Ovary (tissue), 3 donors: ENCODE results near the gene APOF.

ENCODE experiments used
- CTCF ChIP-seq, 3 donors: fragments of 450-650 bp in 2 of 3; fragments of 200-600 bp in 1 of 3; IDR thresholded peaks; one replicate each; pipeline versions ENCODE4 v1.5.1 to v1.8.0; 2016 to 2022; ENCODE audit warnings: antibody characterized with exemption in 3 of 3, mild to moderate bottlenecking in 1 of 3
- POLR2A ChIP-seq: fragments of 450-650 bp; IDR thresholded peaks from one replicate; pipeline ENCODE4 v1.6.1; 2017; ENCODE audit warnings: antibody characterized with exemption, mild to moderate bottlenecking, moderate library complexity
- donor health status: DM: no; HTN: no; CAD: no.

DNA sequence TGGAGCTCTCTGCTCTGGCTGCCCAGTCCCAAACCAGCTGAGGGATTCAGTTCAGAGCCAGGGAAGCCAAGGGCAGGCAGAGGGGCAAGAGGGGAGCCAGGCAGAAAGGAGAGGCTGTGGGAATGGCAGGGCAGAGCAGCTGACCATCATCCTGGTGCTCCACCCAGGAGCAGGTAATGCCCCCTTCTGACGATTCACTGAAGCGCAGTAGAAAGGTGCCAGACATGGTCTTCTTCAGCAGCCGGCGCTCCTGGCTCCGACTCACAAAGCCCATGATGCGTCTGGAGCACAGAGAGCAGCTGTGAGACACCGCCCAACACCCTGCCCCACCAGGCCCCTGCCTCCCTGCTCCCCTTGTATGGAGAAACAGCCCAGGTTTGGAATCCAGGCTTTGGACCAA, 16.0 kb downstream of the APOF start:
- no peak for TF ChIP-seq CTCF (IDR thresholded peaks at IDR 0.05)
- TF ChIP-seq POLR2A, result no peak
